Psoas muscle (tissue), 8 donors: ENCODE results near the gene EML4. TPM values are rescaled to one million over a fixed set of nuclear protein-coding genes. Genes with fewer than 3 reads are reported as not detected.

Experiments used
- ATAC-seq, 4 donors: fragments of 200-7000 bp; cut with Tn5 transposase; one replicate each; pipeline ENCODE4 v1.9.1; 2020; ENCODE audit warnings: moderate library complexity in 3 of 4, mild to moderate bottlenecking in 2 of 4
- DNase-seq, 2 donors: peaks; one replicate each; pipeline ENCODE4 v3.0.0-alpha.2; 2020
- H3K27ac ChIP-seq: fragments of 200-600 bp; one replicate; pipeline ENCODE4 v1.8.0; 2022
- H3K27me3 ChIP-seq, 3 donors: fragments of 200-600 bp in 1 of 3; one replicate each; pipeline versions ENCODE4 v1.6.1 to v1.8.0; 2013 to 2022; ENCODE audit warnings: low read length in 2 of 3, mild to moderate bottlenecking in 2 of 3, moderate library complexity in 1 of 3; ENCODE audit not compliant: insufficient read depth in 3 of 3
- H3K36me3 ChIP-seq, 2 donors: fragments of 200-600 bp in 1 of 2; one replicate each; pipeline versions ENCODE4 v1.6.1 to v1.8.0; 2013 to 2022; ENCODE audit warnings: low read depth in 1 of 2, mild to moderate bottlenecking in 1 of 2, moderate library complexity in 1 of 2; ENCODE audit not compliant: insufficient read depth in 1 of 2
- H3K4me1 ChIP-seq: fragments of 200-600 bp; one replicate; pipeline ENCODE4 v1.8.0; 2022
- H3K4me3 ChIP-seq: fragments of 200-600 bp; one replicate; pipeline ENCODE4 v1.8.0; 2022; ENCODE audit warnings: mild to moderate bottlenecking
- H3K9me3 ChIP-seq: fragments of 200-600 bp; one replicate; pipeline ENCODE4 v1.8.0; 2022
- WGBS, 3 donors: extraction: QIAGEN DNeasy Blood & Tissue Kit; methylation state at CpG; one replicate each; pipeline versions ENCODE4 v1.1.6 to v1.1.7; 2013; 5-methylcytosine and 5-hydroxymethylcytosine counted together
- intact Hi-C, 2 donors: fragments of 100-400 bp; cut with DNase I; formaldehyde crosslinking; loops; one replicate each; pipeline versions ENCODE4 v1.11.0 to v1.14.2; 2022
- polyA plus RNA-seq, 3 donors: library from polyadenylated mRNA; stranded (reverse); fragments of 200-250 nt; gene quantifications; one replicate each; pipeline ENCODE4 v1.2.3, GENCODE V29; 2013
- total RNA-seq, 4 donors: library from RNA; stranded (reverse); fragmentation: NEBNext Ultra II Directional in 2 of 4; extraction: Animal tissue kit (Norgen Biotek cat#: 25700) in 2 of 4; gene quantifications; one replicate each; pipeline versions ENCODE4 v1.2.1 to v1.2.4, GENCODE V29; 2021 to 2023
- TF ChIP-seq, protein P1 (sequence below): fragments of 200-600 bp; IDR thresholded peaks from one replicate; pipeline ENCODE4 v1.8.0; 2022; ENCODE audit warnings: antibody characterized with exemption
- donor health status: healthy with polysubstance abuse.
- donor health status: DM: no; HTN: no; CAD: no; lungs with moderate emphysema.
- donor health status: Bipolar disorder and iron deficiency.
- donor health status: healthy.
- donor health status: DM: yes; HTN: yes; CAD: no.
- donor health status: DM: no; HTN: no; CAD: no.
- donor health status: DM: no; HTN: no; CAD: no.
- donor health status: DM: yes; HTN: yes; CAD: no.

The EML4 gene
- total and polyA plus RNA-seq, 7 donors, result 2.7 to 8.9 (median 5.0) TPM

- DNase-seq (no peak), ATAC-seq (no peak)
- no peaks in the 10 kb centered on the region for H3K4me1 ChIP-seq
- H3K9me3 ChIP-seq, result no peaks in the 10 kb centered on the region
- H3K4me3 ChIP-seq, result no peak overlapping the region
- WGBS, 3 donors, result 92 to 97% (median 96%) methylated on average over 6 of the region's 6 CpGs
- TF ChIP-seq, protein P1, sequence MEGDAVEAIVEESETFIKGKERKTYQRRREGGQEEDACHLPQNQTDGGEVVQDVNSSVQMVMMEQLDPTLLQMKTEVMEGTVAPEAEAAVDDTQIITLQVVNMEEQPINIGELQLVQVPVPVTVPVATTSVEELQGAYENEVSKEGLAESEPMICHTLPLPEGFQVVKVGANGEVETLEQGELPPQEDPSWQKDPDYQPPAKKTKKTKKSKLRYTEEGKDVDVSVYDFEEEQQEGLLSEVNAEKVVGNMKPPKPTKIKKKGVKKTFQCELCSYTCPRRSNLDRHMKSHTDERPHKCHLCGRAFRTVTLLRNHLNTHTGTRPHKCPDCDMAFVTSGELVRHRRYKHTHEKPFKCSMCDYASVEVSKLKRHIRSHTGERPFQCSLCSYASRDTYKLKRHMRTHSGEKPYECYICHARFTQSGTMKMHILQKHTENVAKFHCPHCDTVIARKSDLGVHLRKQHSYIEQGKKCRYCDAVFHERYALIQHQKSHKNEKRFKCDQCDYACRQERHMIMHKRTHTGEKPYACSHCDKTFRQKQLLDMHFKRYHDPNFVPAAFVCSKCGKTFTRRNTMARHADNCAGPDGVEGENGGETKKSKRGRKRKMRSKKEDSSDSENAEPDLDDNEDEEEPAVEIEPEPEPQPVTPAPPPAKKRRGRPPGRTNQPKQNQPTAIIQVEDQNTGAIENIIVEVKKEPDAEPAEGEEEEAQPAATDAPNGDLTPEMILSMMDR, result no peak
- peaks cover 4 to 65% of the 10 kb centered on the region in 2 donors for H3K36me3 ChIP-seq
- intact Hi-C loops, result loop anchor here in 1 of 2 donors (2.0 kb wide), 1 partner anchor 236 kb away; no protein-coding TSS in a partner anchor
- no peak overlapping the region for H3K27ac ChIP-seq
- H3K27me3 ChIP-seq, result no peaks in the 10 kb centered on the region
These were observed 159.8 kb downstream of the EML4 start for GRCh38 chr2:42328923-42329322.

DNA sequence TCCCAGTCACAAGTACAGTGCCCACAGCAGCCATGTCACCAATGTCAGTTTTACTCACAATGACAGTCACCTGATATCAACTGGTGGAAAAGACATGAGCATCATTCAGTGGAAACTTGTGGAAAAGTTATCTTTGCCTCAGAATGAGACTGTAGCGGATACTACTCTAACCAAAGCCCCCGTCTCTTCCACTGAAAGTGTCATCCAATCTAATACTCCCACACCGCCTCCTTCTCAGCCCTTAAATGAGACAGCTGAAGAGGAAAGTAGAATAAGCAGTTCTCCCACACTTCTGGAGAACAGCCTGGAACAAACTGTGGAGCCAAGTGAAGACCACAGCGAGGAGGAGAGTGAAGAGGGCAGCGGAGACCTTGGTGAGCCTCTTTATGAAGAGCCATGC is 160.6 kb downstream of the EML4 start:
- Histone ChIP-seq H3K4me1 (no peaks in the 10 kb centered on the region), H3K36me3 (peaks cover 4 to 71% of the 10 kb centered on the region in 2 donors), H3K27ac (no peak overlapping the region), H3K4me3 (no peak overlapping the region), H3K9me3 (no peaks in the 10 kb centered on the region), H3K27me3 (no peaks in the 10 kb centered on the region)
- 96 to 98% (median 97%) methylated on average over 5 of the region's 5 CpGs for WGBS, 3 donors
- TF ChIP-seq, protein P1, result no peak
- DNase-seq (no peak), ATAC-seq (no peak)
- intact Hi-C loops, result loop anchor here (2.0 to 10.0 kb wide), 2 partner anchors 237 to 455 kb away; no protein-coding TSS in a partner anchor

DNA sequence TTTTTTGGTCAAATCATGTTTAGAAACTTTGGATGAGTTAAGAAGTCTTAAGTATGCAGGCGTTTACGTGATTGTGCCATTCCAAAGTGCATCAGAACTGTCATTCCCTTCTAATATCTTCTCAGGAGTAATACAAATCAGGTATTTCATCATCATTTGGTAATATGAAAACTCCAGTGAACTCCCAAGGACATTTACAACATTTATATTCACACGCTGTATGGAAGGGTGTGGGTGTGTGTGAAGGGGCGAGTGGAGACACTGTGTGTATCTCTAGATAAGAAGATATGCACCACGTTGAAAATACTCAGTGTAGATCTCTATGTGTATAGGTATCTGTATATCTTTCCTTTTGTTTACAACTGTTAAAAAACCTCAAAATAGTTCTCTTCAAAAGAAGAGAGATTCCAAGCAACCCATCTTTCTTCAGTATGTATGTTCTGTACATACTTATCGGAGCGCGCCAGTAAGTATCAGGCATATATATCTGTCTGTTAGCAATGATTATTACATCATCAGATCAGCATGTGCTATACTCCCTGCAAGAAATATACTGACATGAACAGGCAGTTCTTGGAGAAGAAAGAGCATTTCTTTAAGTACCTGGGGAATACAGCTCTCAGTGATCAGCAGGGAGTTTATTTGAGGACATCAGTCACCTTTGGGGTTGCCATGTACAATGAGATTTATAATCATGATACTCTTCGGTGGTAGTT is 162.6 kb downstream of the EML4 start:
- ATAC-seq, result no peak
- 85 to 91% (median 87%) methylated on average over 9 of the region's 9 CpGs for WGBS, 3 donors
- intact Hi-C loops, result loop anchor here in 1 of 2 donors (10.0 kb wide), 1 partner anchor 457 kb away; no protein-coding TSS in a partner anchor

GRCh38 chr2:42332575-42332974 is 163.4 kb downstream of the EML4 start:
- H3K36me3 ChIP-seq, result peaks cover 5 to 53% of the 10 kb centered on the region in 2 donors
- H3K4me1 ChIP-seq, result no peaks in the 10 kb centered on the region
- TF ChIP-seq, protein P1, result no peak
- intact Hi-C loops, result loop anchor here in 1 of 2 donors (10.0 kb wide), 1 partner anchor 458 kb away; no protein-coding TSS in a partner anchor
- no peaks in the 10 kb centered on the region for H3K27me3 ChIP-seq
- H3K27ac ChIP-seq, result no peak overlapping the region
- DNase-seq (no peak), ATAC-seq (no peak)
- WGBS, 3 donors, result 93 to 96% (median 95%) methylated on average over 4 of the region's 4 CpGs
- no peaks in the 10 kb centered on the region for H3K9me3 ChIP-seq
- no peak overlapping the region for H3K4me3 ChIP-seq

More for the DNA sequence above, 162.6 kb downstream of the EML4 start:
- TF ChIP-seq, protein P1, result no peak
- Histone ChIP-seq H3K9me3 (no peaks in the 10 kb centered on the region), H3K4me1 (no peaks in the 10 kb centered on the region), H3K27ac (no peak overlapping the region), H3K36me3 (peaks cover 4 to 58% of the 10 kb centered on the region in 2 donors), H3K27me3 (no peaks in the 10 kb centered on the region), H3K4me3 (no peak overlapping the region)
- no peak for DNase-seq
